GM23248 (cell line): ENCODE results near the gene CDC42SE1. TPM values are rescaled to one million over a fixed set of nuclear protein-coding genes. Genes with fewer than 3 reads are reported as not detected.
"Not testable (repeated sequence)": the region's sequence is repeated elsewhere in the genome, so short reads cannot be mapped to it uniquely, and the experiment has no call there.

Experiments used
- DNase-seq: peaks from one replicate; pipeline ENCODE4 v3.0.0-alpha.2; 2015
- H2AFZ ChIP-seq: fragments of 200-600 bp; sonication (generic); 2 replicates; pipeline ENCODE4 v1.6.1; 2016; ENCODE audit warnings: antibody characterized with exemption
- H3F3A ChIP-seq: fragments of 200-600 bp; sonication (generic); 2 replicates; pipeline ENCODE4 v1.6.1; 2016; ENCODE audit warnings: mild to moderate bottlenecking, antibody characterized with exemption, mixed run types; ENCODE audit not compliant: insufficient read depth
- H3K27ac ChIP-seq: fragments of 200-600 bp; sonication (generic); 2 replicates; pipeline ENCODE4 v1.5.1; 2016; ENCODE audit warnings: mild to moderate bottlenecking
- H3K27me3 ChIP-seq: fragments of 200-600 bp; sonication (generic); replicated peaks from 2 replicates; pipeline ENCODE4 v1.6.1; 2016; ENCODE audit warnings: mild to moderate bottlenecking; ENCODE audit not compliant: insufficient read depth
- H3K36me3 ChIP-seq: fragments of 200-600 bp; sonication (generic); 2 replicates; pipeline ENCODE4 v1.6.1; 2016; ENCODE audit warnings: low read depth, mild to moderate bottlenecking
- H3K4me1 ChIP-seq: fragments of 200-600 bp; sonication (generic); 2 replicates; pipeline ENCODE4 v1.6.1; 2016; ENCODE audit warnings: mild to moderate bottlenecking; ENCODE audit not compliant: insufficient read depth
- H3K4me2 ChIP-seq: fragments of 200-600 bp; sonication (generic); one replicate; pipeline ENCODE4 v1.6.1; 2016; ENCODE audit warnings: mild to moderate bottlenecking; ENCODE audit not compliant: unreplicated experiment
- H3K4me3 ChIP-seq: fragments of 200-600 bp; sonication (generic); 2 replicates; pipeline ENCODE4 v1.5.1; 2016; ENCODE audit warnings: mild to moderate bottlenecking
- H3K79me2 ChIP-seq: fragments of 200-600 bp; sonication (generic); 2 replicates; pipeline ENCODE4 v1.6.1; 2016; ENCODE audit warnings: mild to moderate bottlenecking; ENCODE audit not compliant: insufficient read depth
- H3K9ac ChIP-seq: fragments of 200-600 bp; sonication (generic); 2 replicates; pipeline ENCODE4 v1.6.1; 2016; ENCODE audit warnings: mild to moderate bottlenecking
- H3K9me2 ChIP-seq: fragments of 200-600 bp; sonication (generic); 2 replicates; pipeline ENCODE4 v1.6.1; 2016; ENCODE audit warnings: mixed run types, mild to moderate bottlenecking, moderate library complexity; ENCODE audit not compliant: insufficient read depth
- H3K9me3 ChIP-seq: fragments of 200-600 bp; sonication (generic); one replicate; pipeline ENCODE4 v1.6.1; 2017; ENCODE audit warnings: low read depth
- H4K20me1 ChIP-seq: fragments of 200-600 bp; sonication (generic); 2 replicates; pipeline ENCODE4 v1.6.0; 2016; ENCODE audit not compliant: insufficient read depth
- EZH2 ChIP-seq: fragments of 200-600 bp; sonication (generic); IDR thresholded peaks from 2 replicates; pipeline ENCODE4 v1.6.1; 2018; ENCODE audit warnings: antibody characterized with exemption, mild to moderate bottlenecking; ENCODE audit not compliant: insufficient read depth, poor library complexity, severe bottlenecking
- EZH2phosphoT487 ChIP-seq: fragments of 200-600 bp; sonication (generic); IDR thresholded peaks from 2 replicates; pipeline ENCODE4 v1.6.1; 2018; ENCODE audit warnings: antibody characterized with exemption, moderate library complexity, mild to moderate bottlenecking, low read depth; ENCODE audit not compliant: insufficient read depth
- WGBS, 2 experiments: methylation state at CpG; one replicate each; pipeline ENCODE4 v1.1.6; 2015 to 2017; ENCODE audit warnings: low lambda C conversion rate in 2 of 2, low coverage in 1 of 2; ENCODE audit errors: missing lambda C conversion rate in 2 of 2; 5-methylcytosine and 5-hydroxymethylcytosine counted together
- in situ Hi-C: fragments of 300-500 bp; cut with MboI; formaldehyde crosslinking; loops from 2 replicates; pipeline ENCODE4 v1.15.0; 2020
- polyA plus RNA-seq: library from polyadenylated mRNA; unstranded; fragments of >200 nt; fragmentation: Nextera tagmentation; extraction: Ambion mirVana; gene quantifications from 2 replicates; pipeline ENCODE4 v1.2.1, GENCODE V29; 2016
- total RNA-seq: library from RNA; depleted of rRNA; stranded (reverse); fragments of >200 nt; shearing (Covaris generic); gene quantifications from 2 replicates; pipeline ENCODE4 v1.2.3, GENCODE V29; 2014

CDC42SE1 gene
- total and polyA plus RNA-seq, 2 experiments from 2014 or later: 18.2 to 52.2 TPM

DNA sequence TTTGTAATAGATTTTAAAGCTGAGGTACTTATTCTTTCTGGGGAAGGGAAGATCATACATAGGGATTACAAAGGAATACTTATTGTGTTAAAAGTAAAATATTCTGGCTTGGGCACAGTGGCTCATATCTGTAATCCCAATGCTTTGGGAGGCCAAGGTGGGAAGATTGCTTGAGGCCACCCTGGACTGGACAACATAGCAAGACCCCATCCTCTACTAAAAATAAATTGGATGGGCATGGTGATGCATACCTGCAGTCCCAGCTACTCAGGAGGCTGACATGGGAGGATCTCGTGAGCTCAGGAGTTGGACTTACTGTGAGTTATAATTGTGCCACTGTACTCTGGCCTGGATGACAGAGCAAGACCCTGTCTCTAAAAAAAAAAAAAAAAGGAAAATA is 38.7 kb upstream of the CDC42SE1 start:
- Histone ChIP-seq H3K4me3 (no peak overlapping the region), H4K20me1 (no peaks in the 10 kb centered on the region), H3K4me2 (no peak overlapping the region), H3K36me3 (peaks cover 3% of the 10 kb centered on the region; the same call in 1 of the 2 replicates), H2AFZ (no peak overlapping the region), H3K9me2 (no peaks in the 10 kb centered on the region), H3K4me1 (peaks cover 5% of the 10 kb centered on the region; the same call in 1 of the 2 replicates), H3K27ac (no peak overlapping the region), H3K79me2 (no peaks in the 10 kb centered on the region), H3K9me3 (no peaks in the 10 kb centered on the region), H3K9ac (no peak overlapping the region), H3F3A (no peaks in the 10 kb centered on the region), H3K27me3 (no peaks in the 10 kb centered on the region)
- no peak for TF ChIP-seq EZH2phosphoT487
- TF ChIP-seq EZH2: no peak
- in situ Hi-C loops: no loop called here
- WGBS, 2 experiments: 95 to 100% methylated on average over 1 of the region's 1 CpG
- DNase-seq: no peak

DNA sequence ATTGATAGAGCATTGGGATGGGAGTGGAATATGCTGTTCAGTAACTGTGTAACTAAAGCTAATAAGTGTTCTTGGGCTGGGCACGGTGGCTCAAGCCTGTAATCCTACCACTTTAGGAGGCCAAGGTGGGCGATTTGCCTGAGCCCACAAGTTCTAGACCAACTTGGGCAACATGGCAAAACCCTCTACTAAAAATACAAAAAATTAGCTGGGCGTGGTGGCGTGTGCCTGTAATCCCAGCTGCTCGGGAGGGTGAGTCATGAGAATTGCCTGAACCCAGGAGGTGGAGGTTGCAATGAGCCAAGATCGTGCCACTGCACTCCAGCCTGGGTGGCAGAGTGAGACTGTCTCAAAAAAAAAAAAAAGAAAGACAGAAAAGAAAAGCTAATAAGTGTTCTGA is 38.0 kb upstream of the CDC42SE1 start:
- WGBS, 2 experiments: 68 to 80% methylated on average over 6 of the region's 6 CpGs
- H3K27me3 ChIP-seq, H3K9ac ChIP-seq, in situ Hi-C loops, H3K4me1 ChIP-seq, H3K79me2 ChIP-seq, H3K4me2 ChIP-seq, H3K9me2 ChIP-seq, H2AFZ ChIP-seq, H4K20me1 ChIP-seq, H3K9me3 ChIP-seq, H3F3A ChIP-seq, H3K36me3 ChIP-seq, H3K4me3 ChIP-seq, H3K27ac ChIP-seq: not testable (repeated sequence)
- peak; percentile 34 for DNase-seq

DNA sequence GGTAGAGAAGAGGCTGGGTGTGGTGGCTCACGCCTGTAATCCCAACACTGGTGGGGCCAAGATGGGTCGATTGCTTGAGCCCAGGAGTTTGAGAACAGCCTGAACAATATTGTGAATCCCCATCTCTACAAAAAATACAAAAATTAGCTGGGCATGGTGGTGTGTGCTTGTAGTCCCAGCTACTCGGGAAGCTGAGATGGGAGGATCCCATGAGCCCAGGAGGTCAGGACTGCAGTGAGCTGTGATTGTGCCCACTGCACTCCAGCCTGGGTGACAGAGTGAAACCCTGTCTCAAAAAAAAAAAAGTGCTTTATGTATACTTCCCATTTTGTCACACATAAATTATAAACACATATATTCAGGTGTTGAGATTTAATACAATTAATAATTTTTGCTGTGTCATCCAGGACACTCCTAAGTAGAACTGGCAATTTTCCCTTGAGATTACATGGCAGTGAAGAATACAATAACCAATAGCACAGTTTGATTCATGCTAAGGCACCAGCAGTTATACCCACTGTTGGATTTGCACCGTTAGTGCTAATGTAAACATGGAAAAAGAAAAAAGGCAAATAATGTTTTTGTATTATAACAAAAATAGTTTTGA is 26.6 kb upstream of the CDC42SE1 start:
- Histone ChIP-seq H3K27ac (no peak overlapping the region), H3K9me3 (no peaks in the 10 kb centered on the region), H3F3A (no peaks in the 10 kb centered on the region), H3K4me1 (no peaks in the 10 kb centered on the region), H3K36me3 (no peaks in the 10 kb centered on the region), H3K4me2 (no peak overlapping the region), H3K9ac (no peak overlapping the region), H3K79me2 (no peaks in the 10 kb centered on the region), H3K9me2 (no peaks in the 10 kb centered on the region), H2AFZ (no peak overlapping the region), H3K27me3 (no peaks in the 10 kb centered on the region), H3K4me3 (no peak overlapping the region), H4K20me1 (no peaks in the 10 kb centered on the region)
- TF ChIP-seq EZH2 (no peak), EZH2phosphoT487 (no peak)
- WGBS, 2 experiments: 83 to 84% methylated on average over 4 of the region's 4 CpGs
- in situ Hi-C loops: no loop called here
- DNase-seq: no peak

DNA sequence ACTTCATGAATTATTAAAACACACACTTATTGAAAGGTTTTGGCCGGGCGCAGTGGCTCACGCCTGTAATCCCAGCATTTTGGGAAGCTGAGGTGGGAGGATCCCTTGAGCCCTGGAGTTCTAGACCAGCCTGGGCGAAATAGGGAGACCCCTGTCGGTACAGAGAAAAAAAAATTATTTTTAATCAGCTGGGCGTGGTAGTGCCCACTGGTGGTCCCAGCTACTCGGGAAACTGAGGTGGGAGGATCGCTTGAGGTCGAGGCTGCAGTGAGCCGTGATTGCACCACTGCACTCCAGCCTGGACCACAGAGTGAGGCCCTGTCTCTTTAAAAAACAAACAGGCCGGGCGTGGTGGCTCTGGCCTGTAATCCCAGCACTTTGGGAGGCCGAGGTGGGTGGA is 12.8 kb upstream of the CDC42SE1 start:
- Histone ChIP-seq H3K4me1 (peaks cover 3% of the 10 kb centered on the region; the same call in 1 of the 2 replicates), H3K9ac (no peak overlapping the region), H3K9me3 (no peaks in the 10 kb centered on the region), H2AFZ (peak overlapping the region; percentile 89; the same call in 1 of the 2 replicates), H3K36me3 (no peaks in the 10 kb centered on the region), H3K79me2 (peaks cover 42% of the 10 kb centered on the region), H3F3A (peaks cover 13% of the 10 kb centered on the region; the same call in 1 of the 2 replicates), H3K9me2 (no peaks in the 10 kb centered on the region), H3K4me2 (no peak overlapping the region), H4K20me1 (no peaks in the 10 kb centered on the region), H3K27ac (no peak overlapping the region), H3K27me3 (no peaks in the 10 kb centered on the region), H3K4me3 (no peak overlapping the region)
- in situ Hi-C loops: no loop called here
- WGBS, 2 experiments: 85 to 90% methylated on average over 13 of the region's 13 CpGs
- DNase-seq: no peak
- TF ChIP-seq EZH2phosphoT487 (no peak), EZH2 (no peak)
